Activated gamma-delta T cell treated with Interleukin-2 at 50 U/mL for 16 hours (primary cell): ENCODE data around the gene C22orf15.

Source experiments
- DNase-seq: peaks from one replicate; pipeline ENCODE4 v3.0.0-alpha.2; 2020

Gene C22orf15

GRCh38 chr22:23751441-23751996, 11.3 kb upstream of the C22orf15 start:
- no peak for DNase-seq

DNA sequence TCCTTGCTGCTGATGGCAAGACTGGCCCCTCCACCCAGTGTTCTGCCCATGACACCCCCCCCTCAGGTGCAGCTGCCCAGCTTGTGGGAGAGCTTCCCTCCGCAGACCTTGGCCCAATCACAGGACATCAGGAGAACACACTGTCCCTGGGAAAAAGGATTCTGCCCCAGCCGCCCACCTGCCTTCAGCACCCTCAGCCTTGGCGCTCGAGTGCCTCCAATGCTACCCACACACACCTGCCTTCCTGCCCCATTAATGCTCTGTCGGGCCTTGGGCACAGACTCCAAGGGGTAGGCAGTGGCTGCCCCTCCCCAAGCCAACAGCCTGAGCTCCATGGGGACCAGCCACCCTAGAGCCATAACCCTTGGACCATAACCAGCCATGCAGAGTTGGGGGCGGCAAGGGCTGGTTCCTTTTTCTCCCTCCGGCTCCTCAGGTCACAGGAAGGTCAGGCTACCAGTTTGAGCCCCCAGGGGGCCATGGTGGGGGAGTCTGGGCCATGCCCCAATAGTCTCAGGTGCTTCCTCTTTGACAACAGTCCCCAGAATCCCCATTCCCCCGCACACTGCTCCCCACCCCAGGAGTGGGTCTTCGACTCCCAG, 10.6 kb upstream of the C22orf15 start:
- DNase-seq = no peak

GRCh38 chr22:23752750-23753149, 10.0 kb upstream of the C22orf15 start:
- DNase-seq = no peak

DNA sequence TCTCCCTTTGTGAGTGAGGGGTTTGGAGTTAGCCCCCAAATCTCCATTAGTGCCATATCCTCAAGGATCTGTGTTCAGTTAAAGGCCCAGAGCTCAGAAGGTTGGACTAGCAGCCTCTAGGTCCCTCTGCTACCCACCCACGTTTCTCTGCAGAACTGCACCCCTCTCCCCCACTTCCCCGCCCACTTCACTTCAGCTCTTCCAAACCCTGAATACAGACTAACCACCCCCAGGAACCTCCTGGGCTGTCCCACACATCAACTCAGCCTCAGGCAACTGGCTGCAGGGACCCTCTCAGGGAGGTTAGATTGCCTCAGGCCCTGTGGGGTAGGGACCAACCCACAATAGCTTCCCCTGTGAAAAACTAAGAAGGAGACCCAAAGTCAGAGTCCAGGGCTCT, 9.4 kb upstream of the C22orf15 start:
- no peak for DNase-seq

DNA sequence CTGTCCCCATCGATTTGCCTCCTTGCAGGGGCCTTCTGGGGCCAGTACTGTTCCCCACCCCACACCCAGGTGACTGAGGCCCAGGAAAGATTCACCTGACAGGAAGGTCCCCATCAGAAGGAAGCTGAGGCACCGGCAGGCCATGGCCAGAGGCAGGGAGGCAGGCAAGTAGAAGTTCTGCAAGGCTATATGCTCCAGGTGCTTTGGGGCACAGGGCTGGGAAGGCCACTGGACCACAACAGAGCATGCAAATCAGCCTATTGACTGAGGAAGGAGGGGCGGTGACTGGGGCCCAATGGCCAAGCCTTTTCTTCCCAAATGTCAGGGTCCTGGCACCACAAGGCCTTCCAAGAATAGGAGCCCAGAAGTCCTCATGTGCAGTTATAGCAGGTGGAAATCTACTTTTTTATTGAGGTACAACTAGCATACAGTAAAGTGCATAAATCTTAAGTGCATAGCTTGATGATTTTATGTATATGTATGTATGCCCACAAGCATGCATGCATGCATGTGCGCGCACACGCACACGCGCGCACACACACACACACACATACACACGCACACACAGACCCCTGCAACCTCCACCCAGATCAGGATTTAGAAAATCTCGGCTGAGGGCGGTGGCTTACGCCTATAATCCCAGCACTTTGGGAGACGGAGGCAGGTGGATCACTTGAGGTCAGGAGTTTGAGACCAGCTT, 8.4 kb upstream of the C22orf15 start, which contains the start of gene VPREB3:
TSS of gene VPREB3 (minus strand) at position 206 of the 700 bp plus-strand sequence. CDS start at position 144, 62 bp downstream.
- no peak for DNase-seq

- DNase-seq = no peak
Measured at GRCh38 chr22:23754980-23755636, 7.7 kb upstream of the C22orf15 start.

- no peak for DNase-seq
Measured at GRCh38 chr22:23755711-23756110, 7.1 kb upstream of the C22orf15 start.

DNA sequence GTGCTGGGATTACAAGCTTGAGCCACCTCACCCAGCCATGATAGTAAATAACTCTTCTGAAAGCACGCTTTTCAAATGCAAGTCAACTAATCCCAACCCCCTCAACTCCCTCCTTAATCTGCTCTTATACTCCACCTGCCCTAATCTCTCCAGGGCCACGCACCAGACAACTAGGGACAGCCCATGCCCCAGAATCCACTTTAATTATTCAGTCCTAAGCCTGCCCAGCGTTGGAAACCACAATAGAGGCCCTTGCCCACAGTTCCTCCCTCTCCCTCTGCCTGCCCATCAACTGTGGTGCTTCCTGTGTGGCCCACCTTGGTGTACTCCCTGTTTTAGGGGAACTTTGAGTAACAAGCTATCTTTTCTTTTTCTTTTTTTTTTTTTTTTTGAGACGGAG, 5.9 kb upstream of the C22orf15 start:
- DNase-seq = no peak

GRCh38 chr22:23759566-23759965, 3.2 kb upstream of the C22orf15 start:
- DNase-seq = no peak

DNA sequence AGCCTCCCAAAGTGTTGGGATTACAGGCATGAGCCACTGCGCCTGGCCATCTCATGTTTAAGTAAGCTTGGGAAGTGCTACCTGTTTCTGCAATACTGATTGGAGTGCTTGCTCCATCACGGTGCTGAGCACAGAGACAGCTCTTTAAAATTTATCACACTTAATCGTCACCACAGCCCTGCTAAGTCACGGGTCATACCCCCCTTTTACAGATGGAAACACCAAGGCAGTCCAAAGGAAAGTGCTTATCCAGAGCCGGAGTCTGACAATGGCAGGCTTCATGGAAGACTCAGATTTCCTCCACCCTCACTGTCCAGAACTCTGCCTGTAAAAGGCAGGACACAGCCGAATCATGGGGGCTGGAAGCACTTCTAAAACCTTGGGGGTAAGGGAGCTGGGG, 2.7 kb upstream of the C22orf15 start:
- no peak for DNase-seq

- DNase-seq = peak; percentile 57
Measured at GRCh38 chr22:23763579-23763945, 772 bp downstream of the C22orf15 start.

DNA sequence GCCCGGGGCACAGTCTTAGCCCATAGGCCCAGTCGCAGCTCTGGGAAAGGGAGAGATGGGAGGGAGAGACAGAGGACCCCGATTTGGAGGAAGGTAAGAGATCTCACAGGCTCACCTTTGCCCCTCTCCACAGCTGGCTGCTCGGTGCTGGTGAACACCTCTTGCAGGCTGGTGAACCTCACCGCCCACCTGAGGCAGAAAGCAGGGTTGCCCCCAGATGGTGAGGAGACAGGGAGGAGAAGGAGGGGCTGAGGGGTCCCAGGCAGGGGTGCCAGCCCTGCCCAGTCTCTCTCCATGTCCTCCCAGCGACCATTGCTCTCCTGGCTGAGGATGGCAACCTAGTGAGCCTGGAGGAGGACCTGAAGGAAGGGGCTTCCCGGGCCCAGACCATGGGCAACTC, 1.2 kb downstream of the C22orf15 start:
- DNase-seq = no peak

DNA sequence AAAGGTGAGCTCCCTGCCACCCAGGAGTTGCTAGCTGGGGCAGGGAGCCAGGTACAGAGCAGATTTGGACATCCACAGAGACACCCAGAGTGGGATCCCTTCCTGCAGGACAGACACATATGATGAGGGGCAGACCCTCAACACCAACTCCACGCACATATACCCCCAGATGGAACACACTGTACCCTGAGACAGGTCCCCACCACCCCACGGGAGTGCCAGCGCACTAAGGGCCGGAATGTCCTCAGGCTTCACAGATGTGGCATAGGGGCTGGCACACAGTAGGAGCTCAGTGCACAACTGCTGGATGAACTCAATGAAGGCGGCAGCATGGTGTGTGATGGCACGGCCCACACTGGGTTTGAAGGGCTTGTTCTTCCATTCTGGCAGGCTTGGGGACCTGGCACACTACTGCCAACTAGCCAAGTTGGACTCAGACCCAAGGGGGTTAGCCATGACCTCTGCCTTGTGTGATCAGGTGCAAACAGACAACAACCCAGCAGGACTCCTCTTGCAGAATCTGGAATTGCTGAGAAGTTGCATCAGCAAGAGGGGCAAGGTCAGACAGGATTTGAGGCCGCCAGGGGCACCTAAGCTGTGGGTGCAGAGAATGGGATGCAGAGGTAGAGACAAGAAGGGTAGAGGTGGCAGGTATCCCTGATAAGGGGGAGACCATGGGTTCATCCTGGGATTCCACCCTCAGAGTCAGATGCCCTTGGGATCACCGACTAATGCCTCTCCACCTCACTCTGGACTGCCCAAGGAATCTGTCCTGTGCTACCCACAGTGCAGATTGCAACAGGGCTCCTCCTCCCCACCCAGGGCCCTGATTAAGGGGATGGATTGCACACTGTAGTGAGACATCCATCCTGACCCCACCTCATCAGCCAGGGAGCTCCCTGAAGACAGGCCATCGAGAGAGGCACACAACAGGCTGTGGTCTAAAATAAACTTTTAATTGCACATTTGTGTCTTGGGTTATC, 2.4 kb downstream of the C22orf15 start:
- no peak for DNase-seq

GRCh38 chr22:23767303-23767672, 4.5 kb downstream of the C22orf15 start:
- DNase-seq = no peak

- peak; percentile 71 for DNase-seq
Measured at GRCh38 chr22:23767673-23768548, 5.1 kb downstream of the C22orf15 start, which contains the start of gene CHCHD10. Gene CHCHD10 (minus strand): TSS chr22:23767972. CDS start chr22:23767874, 98 bp downstream.

- no peak for DNase-seq
Measured at GRCh38 chr22:23769321-23769965, 6.7 kb downstream of the C22orf15 start.

DNA sequence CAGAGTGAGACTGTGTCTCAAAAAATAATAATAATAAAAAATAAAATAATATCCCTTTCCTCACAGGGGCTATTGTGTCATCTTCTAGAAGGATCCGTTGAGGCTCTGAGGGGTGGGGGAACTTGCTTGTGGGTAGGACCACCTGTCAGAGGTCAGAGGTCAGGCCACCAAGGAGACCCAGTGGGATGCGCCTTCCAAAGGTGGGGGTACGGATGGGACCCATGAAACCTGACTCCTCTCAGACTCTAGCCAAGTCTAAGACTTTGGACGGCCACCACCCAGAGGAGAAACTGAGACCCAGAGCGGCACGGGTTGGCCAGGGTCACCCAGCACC, 9.5 kb downstream of the C22orf15 start:
- DNase-seq = no peak

DNA sequence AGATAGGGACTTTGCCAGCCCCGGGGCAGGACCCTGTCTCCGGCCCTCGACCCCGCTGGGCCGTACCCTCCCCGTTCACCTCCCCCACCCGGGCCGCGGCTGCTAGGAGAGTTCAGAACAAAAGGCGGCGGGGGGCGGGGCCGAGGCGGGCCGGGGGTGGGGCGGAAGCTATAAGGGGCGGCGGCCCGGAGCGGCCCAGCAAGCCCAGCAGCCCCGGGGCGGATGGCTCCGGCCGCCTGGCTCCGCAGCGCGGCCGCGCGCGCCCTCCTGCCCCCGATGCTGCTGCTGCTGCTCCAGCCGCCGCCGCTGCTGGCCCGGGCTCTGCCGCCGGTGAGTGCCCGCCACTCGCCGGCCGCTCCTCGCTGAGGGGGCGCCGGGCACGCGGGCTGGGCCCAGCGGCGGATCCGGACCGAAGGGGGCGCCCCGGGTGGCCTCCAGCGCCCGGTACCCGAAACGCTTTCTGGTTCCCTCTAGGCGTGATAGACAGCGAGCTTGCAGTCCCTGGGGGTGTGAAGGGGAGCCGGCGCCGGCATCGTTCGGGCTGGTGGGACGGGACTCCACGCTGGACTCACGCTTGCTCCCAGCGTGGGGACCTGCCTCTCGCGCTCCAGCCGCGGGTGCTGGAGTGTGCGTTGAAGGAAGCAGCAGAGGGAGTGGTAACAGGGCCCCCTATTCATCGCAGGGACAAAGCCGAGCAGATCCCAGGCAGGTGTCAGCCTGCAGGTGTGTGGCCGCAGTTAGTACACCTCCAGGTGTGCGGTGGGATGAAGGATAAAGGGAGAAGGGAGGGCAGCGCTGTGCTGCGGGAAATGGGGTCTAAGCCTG, 10.1 kb downstream of the C22orf15 start, which contains the start of gene MMP11:
TSS of gene MMP11 (plus strand) at position 201 of the 825 bp plus-strand sequence. CDS start at position 223, 22 bp downstream.
- DNase-seq = peak; percentile 54

- no peak for DNase-seq
Measured at GRCh38 chr22:23773483-23774113, 10.8 kb downstream of the C22orf15 start.
